ENCODE measurements around the gene ORC3.

Gene ORC3

DNA sequence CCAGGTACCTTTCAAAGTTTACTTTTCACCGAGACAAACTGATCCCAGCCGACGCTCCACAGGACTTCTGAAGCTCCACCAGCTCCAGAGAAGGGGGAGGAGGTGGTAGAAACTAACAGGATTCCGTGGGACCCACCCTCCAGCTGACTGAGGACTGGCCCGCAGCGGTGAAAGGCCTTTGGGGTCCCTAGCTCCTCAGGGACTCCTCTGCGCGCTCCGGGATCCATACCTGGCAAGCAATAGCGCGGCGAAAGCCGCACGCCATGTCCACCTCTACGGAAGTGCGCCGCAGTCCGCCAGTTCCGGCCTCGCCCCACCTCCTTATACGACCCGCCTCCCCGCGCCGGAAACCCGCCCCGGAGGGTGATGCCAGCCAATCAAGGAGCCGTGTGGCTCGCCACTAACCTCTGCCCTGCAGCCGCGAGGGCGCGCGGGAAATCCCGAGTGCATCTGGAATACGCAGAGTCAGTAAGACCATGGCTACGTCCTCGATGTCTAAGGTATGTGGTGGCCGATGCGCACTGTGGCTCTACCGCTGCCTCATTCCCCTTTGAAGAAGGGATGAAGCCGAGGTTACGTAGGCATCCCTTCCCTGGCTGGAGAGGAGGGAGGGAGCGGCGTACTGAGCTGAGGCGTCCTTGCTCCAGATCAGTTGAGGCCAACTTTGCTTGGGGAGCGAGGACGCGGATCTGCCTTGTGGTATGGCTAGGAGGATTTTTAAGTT, at the start of gene ORC3, which contains the start of gene RARS2:
TSS of gene ORC3 (plus strand) at position 443 of the 724 bp plus-strand sequence. CDS start at position 477, 34 bp downstream.
TSS of gene RARS2 (minus strand) at position 295 of the 724 bp plus-strand sequence. CDS start at position 265, 30 bp downstream.
- peak; percentile 90 for DNase-seq

DNA sequence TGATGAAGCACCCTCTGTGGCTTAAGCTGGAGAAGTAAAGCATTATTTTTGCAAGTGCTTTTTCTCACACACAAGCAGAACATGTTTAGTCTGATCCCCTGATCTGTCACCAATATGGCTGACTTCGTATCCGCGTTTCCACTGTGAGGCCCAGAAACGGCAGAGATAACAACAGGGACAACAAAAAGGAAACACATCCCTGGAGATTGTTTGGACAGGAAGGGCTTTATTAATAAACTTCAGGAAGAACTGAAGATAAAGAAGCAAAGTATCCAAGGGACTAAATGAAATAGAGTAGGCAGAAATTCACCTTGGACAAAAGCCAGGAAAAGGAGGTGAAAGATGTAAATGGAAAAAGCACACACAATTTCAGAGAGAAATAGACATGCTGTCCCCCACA, 49.4 kb upstream of the ORC3 start:
- DNase-seq: no peak

- no peak for DNase-seq
Observed at GRCh38 chr6:87541041-87541440, 48.9 kb upstream of the ORC3 start.

DNA sequence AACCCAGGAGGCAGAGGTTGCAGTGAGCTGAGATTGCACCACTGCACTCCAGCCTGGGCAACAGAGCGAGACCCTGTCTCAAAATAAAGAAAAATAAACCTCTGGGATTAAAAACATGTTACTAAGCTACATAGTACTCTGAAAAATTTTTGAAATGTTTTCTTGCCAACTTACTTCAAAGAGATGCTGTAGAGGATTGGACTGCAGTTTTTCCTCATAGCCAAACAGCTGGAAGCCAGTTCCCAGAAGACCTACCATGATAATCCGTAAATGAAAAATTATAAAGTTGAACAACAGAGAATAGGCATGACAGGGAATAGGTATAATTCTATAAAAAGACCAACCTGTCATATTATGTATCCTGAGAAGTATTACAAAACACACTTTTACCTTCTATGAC, 48.2 kb upstream of the ORC3 start:
- DNase-seq: no peak

DNA sequence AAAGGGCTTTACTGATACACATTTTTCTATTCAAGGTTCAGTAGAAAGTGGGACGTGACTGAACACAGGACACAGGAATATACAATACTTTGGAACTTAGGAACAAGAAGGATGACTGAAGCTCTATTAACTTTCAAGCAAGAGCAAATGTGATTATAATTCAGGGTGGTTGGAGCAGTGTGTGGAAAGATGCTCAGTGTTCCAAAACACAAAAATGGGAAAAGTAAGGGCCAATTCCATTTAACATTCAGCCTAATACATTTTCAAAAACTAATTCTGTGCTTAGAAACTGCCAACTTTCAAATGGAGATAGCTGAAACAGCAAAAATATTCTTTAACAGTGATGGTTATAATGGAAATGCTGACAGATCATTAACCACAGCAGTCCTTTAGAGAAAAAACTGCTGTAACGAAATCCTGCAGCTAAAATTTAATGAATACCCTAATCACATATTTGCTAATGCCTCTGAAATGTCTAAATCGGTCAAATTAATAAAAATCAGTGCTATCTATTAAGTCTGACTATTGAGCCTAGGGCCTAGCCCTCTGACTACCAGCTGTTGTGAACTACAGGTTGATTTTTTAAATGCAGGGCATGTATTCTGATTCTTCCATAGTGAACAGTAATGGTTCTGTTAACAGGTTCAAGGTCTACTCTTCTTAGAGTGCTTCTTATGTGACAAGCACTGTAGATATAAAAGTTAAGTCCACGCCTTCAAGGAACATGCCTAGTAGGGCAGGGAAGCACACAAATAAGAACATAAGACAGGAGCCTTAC, 46.0 kb upstream of the ORC3 start:
- no peak for DNase-seq

GRCh38 chr6:87544474-87544735, 45.5 kb upstream of the ORC3 start:
- DNase-seq: no peak

DNA sequence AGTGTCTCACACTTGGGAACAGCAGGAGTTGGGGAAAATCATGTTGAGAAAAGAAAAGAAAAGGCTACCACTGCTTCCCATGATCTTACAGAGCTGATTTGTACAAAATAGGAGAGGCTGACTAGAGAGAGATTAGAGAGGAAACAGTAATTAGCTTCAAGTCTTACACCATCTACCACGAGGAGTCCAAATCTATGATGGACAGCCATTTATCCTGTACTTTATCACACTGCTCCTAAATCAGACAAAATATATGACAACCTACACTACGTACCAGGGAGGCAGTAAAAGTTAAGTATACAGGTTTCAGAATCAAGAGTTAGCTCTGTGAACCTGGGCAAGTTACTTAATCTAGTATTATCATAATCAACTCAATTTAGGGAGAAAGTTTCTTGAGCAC, 38.1 kb upstream of the ORC3 start:
- no peak for DNase-seq

DNA sequence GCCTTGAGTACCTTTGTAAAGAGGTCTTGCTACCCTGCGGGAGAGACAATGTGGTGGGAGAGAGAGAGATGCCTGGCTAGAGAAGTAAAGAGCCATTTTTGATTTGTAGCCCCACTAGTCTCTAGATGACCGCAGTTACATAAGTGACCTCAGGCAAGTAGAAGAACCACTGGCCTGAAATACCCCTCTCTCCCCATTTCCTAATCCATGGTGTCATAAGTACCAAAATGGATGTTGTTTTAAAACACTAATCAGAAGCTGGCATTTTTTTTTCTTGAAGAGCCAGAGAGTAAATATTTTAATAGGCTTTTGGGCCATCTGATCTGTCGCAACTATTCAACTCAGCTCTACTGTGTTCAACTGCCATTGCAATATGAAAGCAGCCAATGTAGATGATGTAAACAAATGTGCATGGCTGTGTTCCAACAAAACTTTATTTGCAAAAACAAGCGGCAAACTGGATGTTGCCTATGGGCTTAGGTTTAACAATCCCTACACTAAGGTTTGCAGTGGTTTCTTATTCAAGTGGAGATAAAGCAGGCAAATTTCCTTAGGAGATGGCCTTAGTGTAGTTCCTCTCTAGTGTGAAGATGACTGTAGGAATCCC, 36.7 kb upstream of the ORC3 start:
- no peak for DNase-seq

GRCh38 chr6:87555506-87555905, 34.4 kb upstream of the ORC3 start:
- DNase-seq: no peak

- no peak for DNase-seq
Observed at GRCh38 chr6:87558446-87558845, 31.5 kb upstream of the ORC3 start.

DNA sequence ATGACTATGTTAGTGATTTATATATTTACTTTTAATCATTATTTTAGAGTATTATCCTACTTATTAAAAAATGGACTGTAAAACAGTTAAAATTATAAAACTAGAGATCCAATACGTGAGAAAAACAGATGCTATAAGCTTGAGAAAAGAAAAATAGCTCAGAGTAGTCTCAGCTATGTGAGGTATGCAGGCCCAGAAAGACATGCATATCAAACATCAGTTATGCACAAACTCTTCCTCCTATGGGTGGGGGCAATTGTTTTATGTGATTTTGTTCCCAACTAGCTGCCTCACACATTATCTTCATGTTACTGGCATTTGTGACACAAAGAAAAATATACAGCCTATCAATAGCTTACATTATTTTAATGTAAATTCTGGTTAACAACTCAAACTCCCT, 28.9 kb upstream of the ORC3 start:
- DNase-seq: no peak

DNA sequence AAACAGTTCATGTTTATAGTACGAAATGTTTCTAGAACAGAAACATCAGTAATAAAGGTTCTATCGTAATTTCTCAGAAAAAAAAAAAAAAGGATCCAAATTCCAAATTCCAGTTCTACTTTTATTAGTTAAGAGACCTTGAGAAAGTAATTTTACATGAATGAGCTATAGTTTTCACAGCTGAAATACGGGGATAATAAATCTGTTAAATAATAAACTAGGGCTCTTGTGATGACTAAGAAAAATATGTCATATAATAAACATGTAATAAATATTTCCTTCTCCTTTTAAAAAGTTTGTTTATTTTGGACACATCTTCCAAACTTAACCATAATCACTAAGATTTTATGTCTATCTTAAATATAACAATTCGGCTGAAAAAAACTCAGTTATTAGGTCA, 17.9 kb upstream of the ORC3 start:
- DNase-seq: no peak

DNA sequence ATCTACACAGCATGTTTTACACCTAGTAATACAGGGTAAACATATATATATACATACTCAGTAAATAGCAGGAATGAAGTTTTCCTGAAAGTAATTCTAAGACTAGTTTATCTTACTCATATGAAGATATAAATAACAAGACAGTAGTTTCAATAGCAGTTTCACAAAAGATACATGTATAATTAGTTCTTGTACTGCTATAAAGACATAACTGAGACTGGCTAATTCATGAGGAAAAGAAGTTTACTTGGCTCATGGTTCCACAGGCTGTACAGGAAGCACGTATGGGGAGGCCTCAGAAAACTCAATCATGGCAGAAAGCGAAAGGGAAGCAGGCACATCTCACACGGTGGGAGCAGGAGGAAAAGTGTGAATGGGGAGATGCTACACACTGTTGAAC, 17.1 kb upstream of the ORC3 start:
- no peak for DNase-seq

GRCh38 chr6:87573307-87574024, 16.5 kb upstream of the ORC3 start:
- DNase-seq: no peak

DNA sequence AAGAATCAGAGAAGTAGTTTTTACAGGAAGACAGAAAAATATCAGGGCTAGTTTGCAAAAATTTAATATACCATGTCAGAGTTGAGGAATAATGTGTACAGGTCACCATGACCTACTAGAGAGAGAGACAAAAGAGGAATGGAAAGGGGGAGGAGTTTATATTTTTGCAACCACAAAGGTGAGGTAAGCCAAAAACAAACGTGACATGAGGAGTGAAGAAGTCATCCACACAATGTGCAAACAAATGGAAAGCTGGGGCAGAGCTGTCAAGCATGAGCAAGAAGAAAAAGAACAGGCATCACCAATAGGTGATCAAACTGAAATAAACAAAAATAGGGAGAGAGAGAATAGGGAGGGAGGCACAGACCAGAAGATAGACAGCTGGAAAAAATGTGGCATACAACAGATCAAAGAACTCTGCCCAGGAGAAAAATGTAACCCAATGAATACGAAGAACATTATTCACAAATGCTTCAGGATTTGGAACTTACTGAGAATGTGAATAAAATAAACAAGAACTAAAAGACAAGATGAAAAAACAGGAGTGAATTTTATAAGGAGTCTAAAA, 15.6 kb upstream of the ORC3 start:
- no peak for DNase-seq

GRCh38 chr6:87575423-87575822, 14.5 kb upstream of the ORC3 start:
- DNase-seq: no peak

DNA sequence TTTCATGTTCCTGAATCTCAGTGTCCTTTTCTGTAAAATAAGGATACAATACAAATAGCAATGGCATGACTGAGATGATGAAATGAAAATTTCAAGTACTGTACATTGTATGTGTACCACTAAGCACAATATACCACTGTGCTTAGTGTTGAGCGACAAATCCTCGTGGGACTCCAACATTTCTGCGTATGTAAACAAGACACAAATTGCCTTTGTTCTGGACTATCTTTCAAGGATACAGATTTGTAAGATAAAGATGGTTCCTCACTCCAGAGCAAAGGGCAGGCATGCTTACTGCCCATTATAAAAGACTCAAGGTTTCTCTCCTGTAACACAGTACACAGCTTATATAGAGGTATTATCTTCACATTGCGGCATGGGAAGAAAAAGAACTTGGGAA, 6.1 kb upstream of the ORC3 start:
- DNase-seq: no peak

DNA sequence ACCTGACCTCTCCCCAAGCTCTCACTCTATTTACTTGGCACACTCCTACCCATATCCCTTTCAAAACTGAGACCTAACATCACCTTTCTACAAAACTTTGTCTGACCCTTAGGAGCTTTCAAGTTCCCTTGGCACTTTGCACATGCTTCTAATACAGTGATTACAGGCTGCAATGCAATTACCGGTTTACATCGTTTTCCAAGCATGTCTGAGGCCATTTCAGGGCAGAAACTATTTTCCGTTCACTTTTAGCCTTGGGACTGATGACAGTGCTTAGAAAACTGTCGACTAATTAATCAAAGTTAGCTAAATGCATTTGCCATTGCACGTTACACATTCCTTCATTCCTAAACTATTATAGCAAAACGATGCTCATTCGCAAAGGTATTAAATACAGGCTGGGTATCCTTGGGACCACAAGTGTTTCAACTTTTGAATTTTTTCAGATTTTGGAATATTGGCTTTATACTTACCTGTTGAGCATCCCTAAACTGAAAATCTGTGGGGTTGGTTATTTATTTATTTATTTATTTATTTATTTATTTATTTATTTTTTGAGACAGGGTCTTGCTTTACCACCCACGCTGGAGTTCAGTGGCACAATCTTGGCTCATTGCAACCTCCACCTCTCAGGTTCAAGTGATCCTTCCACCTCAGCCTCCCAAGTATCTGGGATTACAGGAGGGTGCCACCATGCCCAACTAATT, 3.4 kb upstream of the ORC3 start:
- DNase-seq: no peak

DNA sequence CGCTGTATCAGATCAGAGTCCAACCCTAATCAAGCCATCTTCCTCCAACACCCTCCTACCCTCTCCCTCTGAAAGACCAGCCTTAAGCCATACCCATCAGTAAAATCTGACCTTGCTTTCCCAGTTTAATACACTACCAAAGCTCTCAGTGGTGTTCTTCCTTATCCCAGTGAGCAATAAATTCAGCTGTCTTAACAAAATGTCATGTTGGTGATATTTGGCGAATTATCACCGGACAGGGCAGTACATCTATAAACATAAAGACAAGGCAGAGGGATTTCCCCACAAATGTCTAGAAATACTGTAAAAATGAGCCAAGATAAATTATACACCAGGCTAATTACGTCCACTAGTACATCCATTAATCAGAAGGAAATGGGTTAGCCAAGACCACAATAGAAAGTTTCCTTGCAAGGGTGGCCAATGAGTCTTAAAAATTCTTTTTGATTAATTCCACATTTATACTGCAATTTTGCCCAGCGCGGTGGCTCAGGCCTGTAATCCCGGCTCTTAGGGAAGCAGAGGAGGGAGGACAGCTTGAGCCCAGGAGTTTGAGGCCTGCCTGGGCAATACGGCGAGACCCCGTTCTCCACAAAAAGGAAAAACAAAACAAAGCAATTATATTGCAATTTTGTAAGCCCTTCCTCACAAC, 1.1 kb upstream of the ORC3 start:
- DNase-seq: no peak

DNA sequence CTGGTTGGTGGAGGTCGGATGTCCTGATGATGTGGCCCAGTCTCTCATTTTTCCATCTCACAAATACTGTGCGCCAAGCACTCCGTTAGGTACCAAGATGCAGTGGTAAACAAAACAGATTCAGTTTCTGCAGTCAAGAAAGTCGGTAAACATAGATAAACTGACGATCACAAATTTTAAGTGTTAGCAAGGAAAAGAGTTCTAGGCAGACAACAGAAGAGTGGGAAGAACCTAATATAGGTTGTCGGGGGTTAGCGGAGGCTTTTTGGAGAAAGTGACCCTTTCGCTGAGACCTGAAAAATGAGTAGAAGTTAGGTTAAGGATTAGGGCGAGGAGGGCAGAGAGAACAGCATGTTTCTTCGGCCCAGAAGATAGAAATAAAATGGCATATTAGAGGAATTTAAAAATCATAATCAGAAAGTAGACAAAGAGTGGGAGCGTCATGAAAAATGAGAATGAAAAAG, 514 bp downstream of the ORC3 start:
- no peak for DNase-seq

GRCh38 chr6:87590990-87591389, 1.1 kb downstream of the ORC3 start:
- no peak for DNase-seq

DNA sequence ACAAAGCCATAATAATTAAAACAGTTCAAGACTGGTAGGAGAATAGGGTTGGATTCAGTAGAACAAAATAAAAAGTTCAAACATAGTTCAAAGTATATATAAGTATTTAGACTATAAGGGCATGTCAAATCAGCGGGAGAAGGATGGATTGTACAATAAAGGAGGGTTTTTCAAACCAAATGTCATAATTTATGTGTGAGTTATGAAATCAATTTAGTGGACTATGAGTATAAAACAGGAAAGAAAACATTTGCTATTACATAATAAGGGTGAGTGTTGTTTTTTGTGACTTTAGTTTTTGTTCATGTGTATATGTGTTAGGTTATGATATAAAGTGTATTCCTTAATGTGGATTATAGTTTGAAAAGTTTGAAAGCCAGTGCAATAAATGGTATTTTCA, 10.6 kb downstream of the ORC3 start:
- no peak for DNase-seq
